ENCODE measurements around the gene GCAT. TPM values are rescaled to one million over a fixed set of nuclear protein-coding genes. Genes with fewer than 3 reads are reported as not detected.

GCAT gene
- total and polyA plus RNA-seq, 10 donors, result 0.94 to 3.9 (median 1.9) TPM; not detected in 1

DNA sequence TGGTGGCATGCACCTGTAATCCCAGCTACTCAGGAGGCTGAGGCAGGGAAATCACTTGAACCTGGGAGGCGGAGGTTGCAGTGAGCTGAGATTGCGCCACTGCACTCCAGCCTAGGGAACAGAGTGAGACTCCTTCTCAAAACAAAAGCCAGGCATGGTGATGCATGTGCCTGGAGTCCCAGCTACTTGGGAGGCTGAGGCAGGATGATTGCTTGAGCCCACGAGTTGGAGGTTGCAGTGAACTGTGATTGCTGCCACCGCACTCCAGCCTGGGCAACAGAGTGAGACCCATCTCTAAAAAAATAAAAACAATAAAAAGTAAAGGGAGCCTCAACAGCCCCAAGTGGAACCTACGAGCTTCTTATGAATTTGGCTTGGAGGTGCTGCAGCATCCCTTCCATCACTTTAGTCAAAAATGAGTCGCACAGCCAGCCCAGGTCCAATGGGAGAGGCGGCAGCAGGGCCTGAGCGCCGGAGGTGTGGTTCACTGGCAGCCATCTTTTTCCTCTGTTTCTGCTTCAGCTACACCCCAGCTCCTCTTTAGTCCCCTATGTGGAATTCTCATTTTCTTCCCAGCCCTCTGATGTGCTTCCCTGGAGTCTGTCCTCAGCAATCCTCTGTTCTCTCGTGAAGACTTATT lies 29.2 kb upstream of the GCAT start:
- H3K9me3 ChIP-seq, result no peaks in the 10 kb centered on the region
- H3K4me1 ChIP-seq, result peaks cover 0 to 44% (median 16%) of the 10 kb centered on the region in 6 donors
- no peak for TF ChIP-seq POLR2A (IDR thresholded peaks at IDR 0.05)
- peak in 2 of 3 donors; percentile 26 to 28 for TF ChIP-seq POLR2AphosphoS5 (IDR thresholded peaks at IDR 0.05)
- H3K27ac ChIP-seq, result no peak overlapping the region
- 82 to 92% (median 89%) methylated on average over 10 of the region's 10 CpGs for WGBS, 5 donors
- H3K4me3 ChIP-seq, result no peak overlapping the region
- intact Hi-C loops (cut with DNase I; ENCODE audit: low total_unique reads), result no loop called here
- H3K27me3 ChIP-seq (replicated peaks in 1 of 7), result no peaks in the 10 kb centered on the region
- peaks cover 0 to 26% (median 6%) of the 10 kb centered on the region in 6 donors for H3K36me3 ChIP-seq
- no peak for DNase-seq

DNA sequence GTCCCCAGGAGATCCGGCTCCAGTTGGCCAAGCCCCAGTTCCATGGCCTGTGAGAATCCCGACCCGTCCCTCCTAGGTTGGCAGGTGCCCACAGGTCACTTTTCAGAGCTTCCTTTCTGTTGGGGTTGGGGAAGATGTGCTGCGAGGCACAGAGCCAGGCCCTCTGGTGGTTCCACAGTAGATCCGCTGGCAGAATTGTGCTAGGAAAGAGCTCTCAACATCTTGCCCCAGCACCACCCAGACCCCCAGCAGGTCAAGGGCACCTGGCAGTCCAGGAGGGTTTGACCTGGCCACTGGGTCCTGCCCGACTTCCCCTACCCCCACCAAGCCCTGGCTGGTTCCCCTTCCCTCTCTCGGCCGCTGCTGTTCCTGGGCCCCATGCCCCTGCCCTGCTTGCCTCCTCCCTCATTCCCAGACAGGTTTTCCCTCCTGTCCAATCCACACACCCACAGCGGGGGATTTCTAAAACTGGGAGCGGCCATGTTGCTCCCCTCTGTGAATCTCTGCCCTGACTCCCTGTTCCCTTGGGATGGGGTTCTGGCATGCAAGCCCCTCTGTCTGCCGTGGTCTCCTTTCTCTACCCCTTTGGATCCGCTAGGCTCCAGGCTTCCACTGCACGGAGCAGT lies 26.2 kb upstream of the GCAT start:
- peak in 2 of 3 donors; percentile 37 to 53 for TF ChIP-seq POLR2AphosphoS5 (IDR thresholded peaks at IDR 0.05)
- no peak for TF ChIP-seq POLR2A (IDR thresholded peaks at IDR 0.05)
- TF ChIP-seq, protein P1, sequence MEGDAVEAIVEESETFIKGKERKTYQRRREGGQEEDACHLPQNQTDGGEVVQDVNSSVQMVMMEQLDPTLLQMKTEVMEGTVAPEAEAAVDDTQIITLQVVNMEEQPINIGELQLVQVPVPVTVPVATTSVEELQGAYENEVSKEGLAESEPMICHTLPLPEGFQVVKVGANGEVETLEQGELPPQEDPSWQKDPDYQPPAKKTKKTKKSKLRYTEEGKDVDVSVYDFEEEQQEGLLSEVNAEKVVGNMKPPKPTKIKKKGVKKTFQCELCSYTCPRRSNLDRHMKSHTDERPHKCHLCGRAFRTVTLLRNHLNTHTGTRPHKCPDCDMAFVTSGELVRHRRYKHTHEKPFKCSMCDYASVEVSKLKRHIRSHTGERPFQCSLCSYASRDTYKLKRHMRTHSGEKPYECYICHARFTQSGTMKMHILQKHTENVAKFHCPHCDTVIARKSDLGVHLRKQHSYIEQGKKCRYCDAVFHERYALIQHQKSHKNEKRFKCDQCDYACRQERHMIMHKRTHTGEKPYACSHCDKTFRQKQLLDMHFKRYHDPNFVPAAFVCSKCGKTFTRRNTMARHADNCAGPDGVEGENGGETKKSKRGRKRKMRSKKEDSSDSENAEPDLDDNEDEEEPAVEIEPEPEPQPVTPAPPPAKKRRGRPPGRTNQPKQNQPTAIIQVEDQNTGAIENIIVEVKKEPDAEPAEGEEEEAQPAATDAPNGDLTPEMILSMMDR (IDR thresholded peaks at IDR 0.05 in 8 of 11, conservative IDR thresholded peaks at IDR 0.05 in 3 of 11), result peak in 4 of 11 experiments; percentile 13 to 28 (median 24)
- WGBS, 5 donors, result 61 to 76% (median 69%) methylated on average over 10 to 13 of the region's 13 CpGs
- H3K27ac ChIP-seq, result no peak overlapping the region
- H3K4me1 ChIP-seq, result peaks cover 0 to 40% (median 12%) of the 10 kb centered on the region in 6 donors
- intact Hi-C loops (cut with DNase I; ENCODE audit: low total_unique reads), result no loop called here
- no peak for DNase-seq
- H3K4me3 ChIP-seq, result no peak overlapping the region
- H3K27me3 ChIP-seq (replicated peaks in 1 of 7), result no peaks in the 10 kb centered on the region
- H3K36me3 ChIP-seq, result no peaks in the 10 kb centered on the region
- no peaks in the 10 kb centered on the region for H3K9me3 ChIP-seq

DNA sequence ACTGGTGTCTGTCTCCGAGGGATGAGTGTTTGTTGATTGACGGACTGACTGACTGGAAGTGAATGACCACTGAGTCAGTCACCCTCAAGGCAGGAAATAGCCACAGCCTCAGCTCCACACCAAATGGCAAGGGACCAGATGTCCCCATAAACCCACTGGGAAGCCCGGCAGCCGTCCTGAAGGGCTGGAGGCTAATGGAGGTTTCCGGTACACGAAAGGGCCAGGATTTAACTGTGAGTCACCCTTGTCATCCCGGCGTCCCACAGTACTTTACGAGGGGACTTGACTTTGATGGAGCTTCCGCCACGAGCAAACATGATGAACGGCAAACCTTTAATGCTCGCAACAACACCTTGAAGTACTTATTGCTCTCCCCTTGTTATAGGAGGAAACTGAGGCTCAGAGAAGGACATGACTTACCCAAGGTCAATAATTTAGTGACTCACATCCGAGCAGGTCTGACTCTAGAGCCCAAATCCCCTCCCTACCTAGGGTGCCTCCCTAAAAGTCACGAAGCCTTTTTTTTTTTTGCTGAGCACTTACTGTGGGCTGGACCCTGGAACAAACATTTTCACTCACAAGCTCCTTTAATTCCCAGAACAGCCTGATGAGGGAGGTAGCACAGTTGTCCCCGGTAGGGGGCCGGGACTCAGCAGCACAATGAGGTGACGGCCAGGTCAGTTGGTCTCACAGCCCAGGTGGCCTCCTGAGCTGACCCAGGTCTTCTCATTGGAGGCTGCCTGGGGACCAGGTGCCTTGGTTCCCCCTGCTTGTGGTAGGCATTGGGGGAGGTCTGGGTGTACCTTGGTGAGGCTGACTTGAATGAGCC lies 25.2 kb upstream of the GCAT start:
- Histone ChIP-seq H3K27me3 (replicated peaks in 1 of 7) (no peaks in the 10 kb centered on the region), H3K36me3 (no peaks in the 10 kb centered on the region), H3K4me1 (peaks cover 0 to 33% (median 9%) of the 10 kb centered on the region in 6 donors), H3K9me3 (no peaks in the 10 kb centered on the region), H3K27ac (no peak overlapping the region), H3K4me3 (no peak overlapping the region)
- intact Hi-C loops (cut with DNase I; ENCODE audit: low total_unique reads), result no loop called here
- WGBS, 5 donors, result 71 to 77% (median 76%) methylated on average over 16 to 18 of the region's 18 CpGs
- TF ChIP-seq POLR2AphosphoS5 (IDR thresholded peaks at IDR 0.05) (peak in 1 of 3 donors; percentile 19), POLR2A (IDR thresholded peaks at IDR 0.05) (no peak)
- TF ChIP-seq, protein P1 (IDR thresholded peaks at IDR 0.05 in 8 of 11, conservative IDR thresholded peaks at IDR 0.05 in 3 of 11), result no peak
- no peak for DNase-seq

DNA sequence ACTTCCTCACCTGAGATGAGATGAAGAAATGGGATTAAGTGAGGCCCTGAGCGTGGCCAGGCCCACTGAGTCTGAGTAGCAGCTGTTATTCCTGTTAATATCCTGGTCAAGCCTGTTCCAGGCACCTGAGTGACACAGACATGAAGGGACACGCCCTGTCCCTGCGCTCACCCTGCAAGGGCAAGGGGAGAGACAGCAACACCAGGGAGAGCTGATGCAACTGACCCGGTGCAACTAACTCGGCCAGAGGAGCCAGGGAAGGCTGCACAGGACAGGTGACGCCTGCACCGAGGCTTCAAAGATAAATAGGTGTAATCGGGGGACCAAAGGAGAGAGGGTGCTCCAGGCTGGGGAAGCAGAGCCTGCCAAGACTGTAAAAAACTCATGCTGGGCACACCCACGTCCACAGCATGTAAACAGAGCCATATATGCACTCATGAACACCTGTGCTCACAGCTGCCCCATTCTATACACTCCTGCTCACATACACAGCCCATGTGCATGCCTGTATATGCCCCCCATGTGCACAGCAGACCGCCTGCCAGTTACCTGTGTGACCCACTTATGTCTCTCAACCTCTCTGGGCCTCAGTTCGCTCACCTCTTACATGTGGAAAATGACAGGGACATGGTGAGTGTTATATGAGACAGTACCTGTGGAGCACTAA lies 22.8 kb upstream of the GCAT start:
- no peak overlapping the region for H3K4me3 ChIP-seq
- 74 to 84% (median 78%) methylated on average over 10 to 11 of the region's 11 CpGs for WGBS, 5 donors
- TF ChIP-seq POLR2A (IDR thresholded peaks at IDR 0.05), result no peak
- TF ChIP-seq, protein P1 (IDR thresholded peaks at IDR 0.05 in 8 of 11, conservative IDR thresholded peaks at IDR 0.05 in 3 of 11), result no peak
- TF ChIP-seq POLR2AphosphoS5 (IDR thresholded peaks at IDR 0.05), result peak in 1 of 3 donors; percentile 31
- DNase-seq, result no peak
- H3K36me3 ChIP-seq, result no peaks in the 10 kb centered on the region
- H3K9me3 ChIP-seq, result no peaks in the 10 kb centered on the region
- intact Hi-C loops (cut with DNase I; ENCODE audit: low total_unique reads), result no loop called here
- peaks cover 0 to 33% (median 8%) of the 10 kb centered on the region in 6 donors for H3K4me1 ChIP-seq
- no peak overlapping the region for H3K27ac ChIP-seq
- no peaks in the 10 kb centered on the region for H3K27me3 ChIP-seq (replicated peaks in 1 of 7)

Measured in spleen (tissue), 11 donors.